Measurements from ENCODE around the gene LAPTM4A. TPM values are rescaled to one million over a fixed set of nuclear protein-coding genes. Genes with fewer than 3 reads are reported as not detected.

The LAPTM4A gene
- total RNA-seq, 2 donors from 2014 or later: 285 to 291 TPM

GRCh38 chr2:20037660-20038059, 13.8 kb downstream of the LAPTM4A start:
- H3K9me3 Mint-ChIP-seq: no peaks in the 10 kb centered on the region
- H3K27me3 Mint-ChIP-seq (ENCODE audit: insufficient read depth): no peaks in the 10 kb centered on the region
- no peak overlapping the region for H3K9ac ChIP-seq (ENCODE audit: extremely low read depth, low read length, poor library complexity, severe bottlenecking)
- H3K27ac Mint-ChIP-seq: peak overlapping the region; percentile 79
- no peaks in the 10 kb centered on the region for H3K9me3 ChIP-seq (ENCODE audit: control insufficient read depth, low read length)
- DNase-seq: no peak
- no peak overlapping the region for H3K27ac ChIP-seq (ENCODE audit: low read depth, low read length)
- TF ChIP-seq CTCF (conservative IDR thresholded peaks at IDR 0.05): no peak
- 90 to 91% methylated on average over 2 of the region's 2 CpGs for WGBS, 2 experiments (ENCODE audit: insufficient coverage in 1 of 2, insufficient read length in 1 of 2)
- peaks cover 15% of the 10 kb centered on the region for H3K4me1 ChIP-seq (ENCODE audit: control insufficient read depth, insufficient read depth, low read length)
- H3K36me3 ChIP-seq (ENCODE audit: control insufficient read depth, insufficient read depth, low read length): peaks cover 91% of the 10 kb centered on the region
- H3K4me3 Mint-ChIP-seq: no peak overlapping the region
- no peaks in the 10 kb centered on the region for H3K27me3 ChIP-seq (ENCODE audit: control insufficient read depth, insufficient read depth, low read length, poor library complexity, severe bottlenecking)
- no peak overlapping the region for H3K4me3 ChIP-seq (ENCODE audit: low read length)
- peaks cover 78% of the 10 kb centered on the region for H3K36me3 Mint-ChIP-seq (ENCODE audit: low read depth)
- peaks cover 39% of the 10 kb centered on the region for H3K4me1 Mint-ChIP-seq

- H3K9ac ChIP-seq (ENCODE audit: extremely low read depth, low read length, poor library complexity, severe bottlenecking): no peak overlapping the region
- H3K36me3 ChIP-seq (ENCODE audit: control insufficient read depth, insufficient read depth, low read length): peaks cover 95% of the 10 kb centered on the region
- peaks cover 13% of the 10 kb centered on the region for H3K4me1 ChIP-seq (ENCODE audit: control insufficient read depth, insufficient read depth, low read length)
- 91 to 100% methylated on average over 4 of the region's 4 CpGs for WGBS, 2 experiments (ENCODE audit: insufficient coverage in 1 of 2, insufficient read length in 1 of 2)
- Mint-ChIP-seq H3K27ac (peak overlapping the region; percentile 29), H3K9me3 (no peaks in the 10 kb centered on the region), H3K4me3 (no peak overlapping the region), H3K27me3 (ENCODE audit: insufficient read depth) (no peaks in the 10 kb centered on the region), H3K4me1 (peaks cover 28% of the 10 kb centered on the region), H3K36me3 (ENCODE audit: low read depth) (peaks cover 85% of the 10 kb centered on the region)
- no peaks in the 10 kb centered on the region for H3K27me3 ChIP-seq (ENCODE audit: control insufficient read depth, insufficient read depth, low read length, poor library complexity, severe bottlenecking)
- DNase-seq: no peak
- TF ChIP-seq CTCF (conservative IDR thresholded peaks at IDR 0.05): no peak
- no peaks in the 10 kb centered on the region for H3K9me3 ChIP-seq (ENCODE audit: control insufficient read depth, low read length)
- no peak overlapping the region for H3K4me3 ChIP-seq (ENCODE audit: low read length)
- H3K27ac ChIP-seq (ENCODE audit: low read depth, low read length): no peak overlapping the region
Observed at GRCh38 chr2:20035955-20036666, 15.3 kb downstream of the LAPTM4A start.

- H3K36me3 ChIP-seq (ENCODE audit: control insufficient read depth, insufficient read depth, low read length): peaks cover 96% of the 10 kb centered on the region
- TF ChIP-seq CTCF (conservative IDR thresholded peaks at IDR 0.05): no peak
- WGBS, 2 experiments (ENCODE audit: insufficient coverage in 1 of 2, insufficient read length in 1 of 2): 96% methylated on average over 2 of the region's 2 CpGs; no CpG with 5 or more reads in 1 of the 2 experiments
Observed at GRCh38 chr2:20034821-20035220, 16.6 kb downstream of the LAPTM4A start.

More at GRCh38 chr2:20034821-20035220, 16.6 kb downstream of the LAPTM4A start:
- H3K9me3 Mint-ChIP-seq: no peaks in the 10 kb centered on the region
- peaks cover 28% of the 10 kb centered on the region for H3K4me1 Mint-ChIP-seq
- H3K27ac Mint-ChIP-seq: no peak overlapping the region
- no peak overlapping the region for H3K27ac ChIP-seq (ENCODE audit: low read depth, low read length)
- H3K4me3 Mint-ChIP-seq: no peak overlapping the region
- no peak overlapping the region for H3K9ac ChIP-seq (ENCODE audit: extremely low read depth, low read length, poor library complexity, severe bottlenecking)
- H3K27me3 Mint-ChIP-seq (ENCODE audit: insufficient read depth): no peaks in the 10 kb centered on the region
- H3K4me1 ChIP-seq (ENCODE audit: control insufficient read depth, insufficient read depth, low read length): peaks cover 13% of the 10 kb centered on the region
- no peak for DNase-seq
- H3K27me3 ChIP-seq (ENCODE audit: control insufficient read depth, insufficient read depth, low read length, poor library complexity, severe bottlenecking): no peaks in the 10 kb centered on the region
- peaks cover 85% of the 10 kb centered on the region for H3K36me3 Mint-ChIP-seq (ENCODE audit: low read depth)
- no peak overlapping the region for H3K4me3 ChIP-seq (ENCODE audit: low read length)
- peaks cover 8% of the 10 kb centered on the region for H3K9me3 ChIP-seq (ENCODE audit: control insufficient read depth, low read length)

All from endodermal cell (in vitro differentiated cells).